Neutrophil (primary cell): ENCODE results near the gene HPCAL4.

ENCODE experiments used
- H3K27ac ChIP-seq: fragments of 200-600 bp; sonication (generic); 2 replicates; pipeline ENCODE4 v1.5.1; 2016; ENCODE audit warnings: mild to moderate bottlenecking, moderate library complexity
- H3K27me3 ChIP-seq: fragments of 200-600 bp; sonication (generic); 2 replicates; pipeline ENCODE4 v1.6.0; 2016; ENCODE audit warnings: mild to moderate bottlenecking
- H3K36me3 ChIP-seq: fragments of 200-600 bp; sonication (generic); 2 replicates; pipeline ENCODE4 v1.5.1; 2017
- H3K4me1 ChIP-seq, 2 experiments: fragments of 200-600 bp in 1 of 2; sonication (generic) in 1 of 2; 1 replicate in 1 of 2; 2 replicates in 1 of 2; pipeline versions ENCODE4 v1.5.1 to v1.6.1; 2013 to 2016; ENCODE audit warnings: low read depth in 1 of 2, low read length in 1 of 2, mild to moderate bottlenecking in 1 of 2, moderate library complexity in 1 of 2; ENCODE audit not compliant: control insufficient read depth in 1 of 2, insufficient read depth in 1 of 2
- H3K4me3 ChIP-seq, 2 experiments: fragments of 200-600 bp in 1 of 2; sonication (generic) in 1 of 2; 1 replicate in 1 of 2; 2 replicates in 1 of 2; pipeline ENCODE4 v1.5.1; 2013 to 2016; ENCODE audit warnings: low read depth in 1 of 2, low read length in 1 of 2, mild to moderate bottlenecking in 1 of 2, moderate library complexity in 1 of 2
- H3K9me3 ChIP-seq: fragments of 200-600 bp; sonication (generic); 2 replicates; pipeline ENCODE4 v1.5.1; 2016
- TF ChIP-seq, protein P1 (sequence below): fragments of 200-600 bp; sonication (generic); IDR thresholded peaks from 2 replicates; pipeline ENCODE4 v1.5.1; 2016; ENCODE audit warnings: antibody characterized with exemption

Gene HPCAL4

DNA sequence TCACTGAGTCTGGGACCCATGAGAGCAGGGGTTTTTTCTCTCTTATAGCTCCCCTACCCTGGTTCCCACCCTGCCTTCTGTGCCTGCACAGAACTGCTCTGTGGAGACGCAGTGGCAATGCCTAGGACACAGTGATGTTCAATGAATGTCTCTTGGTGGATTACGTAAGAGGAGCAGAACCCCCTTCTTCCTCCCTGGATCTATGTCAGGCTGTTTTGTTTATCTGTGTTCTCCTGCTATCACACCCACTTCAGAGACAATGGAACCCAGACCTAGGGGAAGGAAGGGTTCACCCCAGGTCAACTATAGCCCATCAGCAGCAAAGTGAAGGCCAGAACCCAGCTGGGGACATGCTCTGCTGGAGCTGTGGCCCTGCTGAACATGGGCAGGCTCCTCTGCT is 2.0 kb downstream of the HPCAL4 start:
- TF ChIP-seq, protein P1, sequence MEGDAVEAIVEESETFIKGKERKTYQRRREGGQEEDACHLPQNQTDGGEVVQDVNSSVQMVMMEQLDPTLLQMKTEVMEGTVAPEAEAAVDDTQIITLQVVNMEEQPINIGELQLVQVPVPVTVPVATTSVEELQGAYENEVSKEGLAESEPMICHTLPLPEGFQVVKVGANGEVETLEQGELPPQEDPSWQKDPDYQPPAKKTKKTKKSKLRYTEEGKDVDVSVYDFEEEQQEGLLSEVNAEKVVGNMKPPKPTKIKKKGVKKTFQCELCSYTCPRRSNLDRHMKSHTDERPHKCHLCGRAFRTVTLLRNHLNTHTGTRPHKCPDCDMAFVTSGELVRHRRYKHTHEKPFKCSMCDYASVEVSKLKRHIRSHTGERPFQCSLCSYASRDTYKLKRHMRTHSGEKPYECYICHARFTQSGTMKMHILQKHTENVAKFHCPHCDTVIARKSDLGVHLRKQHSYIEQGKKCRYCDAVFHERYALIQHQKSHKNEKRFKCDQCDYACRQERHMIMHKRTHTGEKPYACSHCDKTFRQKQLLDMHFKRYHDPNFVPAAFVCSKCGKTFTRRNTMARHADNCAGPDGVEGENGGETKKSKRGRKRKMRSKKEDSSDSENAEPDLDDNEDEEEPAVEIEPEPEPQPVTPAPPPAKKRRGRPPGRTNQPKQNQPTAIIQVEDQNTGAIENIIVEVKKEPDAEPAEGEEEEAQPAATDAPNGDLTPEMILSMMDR = no peak
- Histone ChIP-seq H3K36me3 (no peaks in the 10 kb centered on the region), H3K9me3 (no peaks in the 10 kb centered on the region), H3K27ac (no peak overlapping the region), H3K4me1 (peaks cover 15 to 18% of the 10 kb centered on the region in 2 experiments), H3K4me3 (no peak overlapping the region), H3K27me3 (peaks cover 96% of the 10 kb centered on the region)

DNA sequence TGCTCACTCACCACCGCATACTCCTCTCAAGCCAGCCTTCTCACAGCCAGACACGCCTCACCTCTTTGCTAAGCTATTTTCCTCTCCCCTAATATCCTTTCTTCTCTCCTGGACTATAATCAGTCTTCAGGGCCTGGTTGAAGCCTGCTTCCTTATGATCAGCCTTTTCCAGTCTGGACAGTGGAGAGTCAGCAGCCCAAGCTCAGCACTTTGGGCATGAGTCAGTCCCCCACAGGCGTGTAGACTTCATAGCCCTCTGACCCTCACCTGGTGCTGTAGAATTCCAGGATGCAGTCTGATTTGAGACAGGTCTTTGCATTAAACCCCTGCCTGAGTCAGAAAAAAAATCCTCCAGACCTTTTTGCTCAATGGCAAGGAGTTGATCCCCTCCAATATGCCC is 2.5 kb downstream of the HPCAL4 start:
- TF ChIP-seq, protein P1 = no peak
- no peaks in the 10 kb centered on the region for H3K9me3 ChIP-seq
- no peak overlapping the region for H3K4me3 ChIP-seq
- peaks cover 17 to 18% of the 10 kb centered on the region in 2 experiments for H3K4me1 ChIP-seq
- no peaks in the 10 kb centered on the region for H3K36me3 ChIP-seq
- no peak overlapping the region for H3K27ac ChIP-seq
- H3K27me3 ChIP-seq = peaks cover 96% of the 10 kb centered on the region

DNA sequence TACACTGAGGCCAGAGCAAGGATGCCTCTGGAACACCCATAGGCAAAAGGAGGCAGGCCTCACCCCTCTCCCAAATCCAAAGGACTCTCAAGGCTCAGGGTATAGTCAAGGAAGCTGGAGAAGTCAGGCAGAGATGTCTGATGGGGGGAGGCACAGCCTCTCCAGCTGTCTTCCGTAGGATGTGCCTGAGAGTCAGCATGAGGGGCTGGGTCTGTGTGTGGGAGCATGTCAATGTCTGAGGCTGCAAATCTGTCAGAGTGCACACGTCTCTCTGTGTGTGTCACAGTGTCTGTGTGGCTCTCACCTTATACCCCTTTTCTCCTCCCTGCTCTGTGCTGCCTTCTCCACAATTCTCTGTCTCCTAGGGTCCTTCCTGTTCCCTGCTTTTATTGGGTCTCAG is 4.0 kb downstream of the HPCAL4 start:
- Histone ChIP-seq H3K27me3 (peaks cover 96% of the 10 kb centered on the region), H3K4me3 (no peak overlapping the region), H3K9me3 (no peaks in the 10 kb centered on the region), H3K36me3 (no peaks in the 10 kb centered on the region), H3K27ac (no peak overlapping the region), H3K4me1 (peaks cover 15 to 18% of the 10 kb centered on the region in 2 experiments)
- TF ChIP-seq, protein P1 = no peak

DNA sequence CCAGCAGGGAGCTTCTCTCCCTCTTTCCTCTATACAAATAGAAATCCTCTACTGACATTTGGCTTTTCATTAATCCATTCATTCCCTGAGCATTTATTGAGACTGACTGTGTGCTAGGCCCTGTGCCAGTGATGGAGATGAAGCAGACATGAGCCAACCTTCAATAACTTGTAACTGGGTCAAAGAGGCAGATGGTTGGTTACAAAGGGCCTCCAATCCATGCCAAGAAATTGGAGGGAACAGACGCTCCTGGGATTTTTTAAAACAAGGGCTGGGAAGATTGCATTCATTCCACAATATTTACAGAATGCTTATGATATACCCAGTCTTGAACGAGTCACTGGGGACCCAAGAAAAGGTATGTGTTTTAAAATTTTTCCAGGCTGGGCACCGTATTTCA is 6.2 kb downstream of the HPCAL4 start:
- peaks cover 0 to 3% of the 10 kb centered on the region in 2 experiments for H3K4me1 ChIP-seq
- no peak overlapping the region for H3K4me3 ChIP-seq
- no peaks in the 10 kb centered on the region for H3K36me3 ChIP-seq
- no peaks in the 10 kb centered on the region for H3K9me3 ChIP-seq
- TF ChIP-seq, protein P1 = no peak
- peaks cover 96% of the 10 kb centered on the region for H3K27me3 ChIP-seq
- H3K27ac ChIP-seq = no peak overlapping the region

DNA sequence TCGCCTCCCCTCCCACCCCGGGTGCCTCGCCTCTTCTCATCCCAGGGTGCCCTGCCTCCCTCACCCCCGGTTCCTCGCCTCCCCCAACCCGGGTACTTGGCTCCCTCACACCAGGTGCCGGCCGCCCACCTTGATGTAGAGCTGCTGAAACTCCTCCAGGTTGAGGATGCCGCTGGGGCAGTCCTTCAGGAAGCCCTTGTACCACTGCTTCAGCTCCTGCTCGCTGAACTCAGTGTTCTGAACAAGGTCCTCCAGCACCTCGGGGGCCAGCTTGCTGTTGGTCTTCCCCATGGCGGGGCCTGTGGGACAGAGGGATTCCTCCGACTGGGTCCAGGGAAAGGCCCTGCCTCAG is 6.9 kb downstream of the HPCAL4 start:
- TF ChIP-seq, protein P1 = no peak

More for the DNA sequence above, 6.9 kb downstream of the HPCAL4 start:
- H3K4me1 ChIP-seq = peaks cover 0 to 3% of the 10 kb centered on the region in 2 experiments
- no peaks in the 10 kb centered on the region for H3K9me3 ChIP-seq
- no peaks in the 10 kb centered on the region for H3K36me3 ChIP-seq
- no peak overlapping the region for H3K27ac ChIP-seq
- no peak overlapping the region for H3K4me3 ChIP-seq
- peaks cover 96% of the 10 kb centered on the region for H3K27me3 ChIP-seq
